Activated CD8-positive, alpha-beta T cell treated with anti-CD3 and anti-CD28 coated beads for 36 hours (primary cell): ENCODE measurements around the gene BABAM1. TPM values are rescaled to one million over a fixed set of nuclear protein-coding genes. Genes with fewer than 3 reads are reported as not detected.

Experiments
- ATAC-seq: fragments of 200-7000 bp; cut with Tn5 transposase; one replicate; pipeline ENCODE4 v1.10.0; 2021; ENCODE audit warnings: mild to moderate bottlenecking, moderate library complexity
- CTCF ChIA-PET: fragments of 350-600 bp; sonication (Branson Sonifier 250); formaldehyde crosslinking; loops from one replicate; lab custom pipeline; 2021; ENCODE audit warnings: antibody characterized with exemption; lab: Charles Lee
- POLR2A ChIA-PET: fragments of 350-600 bp; sonication (Branson Sonifier 250); formaldehyde crosslinking; loops from one replicate; lab custom pipeline; 2021; ENCODE audit warnings: antibody characterized with exemption; lab: Charles Lee
- DNase-seq: peaks from one replicate; pipeline ENCODE4 v3.0.0-alpha.2; 2020
- H3K27ac Mint-ChIP-seq: one replicate; pipeline ENCODE4 v1.8.0; 2021; ENCODE audit warnings: mild to moderate bottlenecking, mixed read lengths
- H3K27me3 Mint-ChIP-seq: one replicate; pipeline ENCODE4 v1.8.0; 2021; ENCODE audit warnings: mixed read lengths
- H3K36me3 Mint-ChIP-seq: one replicate; pipeline ENCODE4 v1.8.0; 2021; ENCODE audit warnings: low read depth, mixed read lengths
- H3K4me1 Mint-ChIP-seq: one replicate; pipeline ENCODE4 v1.8.0; 2021; ENCODE audit warnings: low read depth, mixed read lengths
- H3K4me3 Mint-ChIP-seq: one replicate; pipeline ENCODE4 v1.8.0; 2021; ENCODE audit warnings: mild to moderate bottlenecking, moderate library complexity, mixed read lengths
- H3K9me3 Mint-ChIP-seq: one replicate; pipeline ENCODE4 v1.8.0; 2021; ENCODE audit warnings: mixed read lengths
- CTCF ChIP-seq: fragments of 200-600 bp; IDR thresholded peaks from one replicate; pipeline ENCODE4 v1.8.0; 2022; ENCODE audit warnings: antibody characterized with exemption, mild to moderate bottlenecking
- intact Hi-C: fragments of 100-400 bp; cut with micrococcal nuclease; formaldehyde crosslinking; loops from one replicate; pipeline ENCODE4 v1.10.0; 2022
- total RNA-seq, 2 experiments: library from RNA; stranded (reverse); gene quantifications; one replicate each; pipeline ENCODE4 v1.2.3, GENCODE V29; 2021

Gene BABAM1
- total RNA-seq, 2 experiments from 2014 or later: 105 to 106 TPM

DNA sequence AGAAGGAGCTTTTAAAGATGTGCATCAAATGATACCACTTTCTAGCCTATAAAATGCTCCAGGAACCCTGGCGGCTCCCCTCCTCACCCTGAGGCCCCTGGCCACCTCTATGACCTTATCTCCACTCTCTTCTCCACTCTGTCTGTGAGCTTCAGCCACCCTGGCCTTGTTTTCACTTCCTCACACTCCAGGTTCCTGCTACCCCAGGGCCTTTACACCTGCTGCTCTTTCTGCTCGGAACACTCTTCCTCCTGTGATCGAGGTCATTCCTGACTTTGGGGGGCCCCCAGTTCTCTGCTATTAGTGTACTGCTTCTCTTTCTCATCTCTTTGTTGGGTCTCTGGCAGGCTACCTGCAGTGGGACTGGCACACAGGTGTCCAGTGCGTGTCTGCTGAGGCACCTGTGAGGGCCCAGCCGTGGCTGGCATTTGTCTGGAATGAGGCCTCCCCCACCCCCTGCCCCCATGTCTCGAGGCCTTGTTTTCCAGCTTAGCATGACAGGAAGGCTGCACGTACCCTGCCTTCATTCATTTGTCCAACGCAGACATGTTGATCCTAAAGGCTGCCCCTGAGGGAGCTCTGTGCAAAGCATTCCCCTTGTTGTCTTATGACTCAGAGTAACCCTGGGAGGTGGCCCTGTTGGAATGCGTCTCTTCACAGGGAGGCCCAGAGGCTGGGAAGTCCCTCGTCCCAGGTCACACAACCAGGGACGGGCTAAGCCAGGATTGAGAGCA is 44.4 kb downstream of the BABAM1 start:
- H3K27ac Mint-ChIP-seq: no peak overlapping the region

DNA sequence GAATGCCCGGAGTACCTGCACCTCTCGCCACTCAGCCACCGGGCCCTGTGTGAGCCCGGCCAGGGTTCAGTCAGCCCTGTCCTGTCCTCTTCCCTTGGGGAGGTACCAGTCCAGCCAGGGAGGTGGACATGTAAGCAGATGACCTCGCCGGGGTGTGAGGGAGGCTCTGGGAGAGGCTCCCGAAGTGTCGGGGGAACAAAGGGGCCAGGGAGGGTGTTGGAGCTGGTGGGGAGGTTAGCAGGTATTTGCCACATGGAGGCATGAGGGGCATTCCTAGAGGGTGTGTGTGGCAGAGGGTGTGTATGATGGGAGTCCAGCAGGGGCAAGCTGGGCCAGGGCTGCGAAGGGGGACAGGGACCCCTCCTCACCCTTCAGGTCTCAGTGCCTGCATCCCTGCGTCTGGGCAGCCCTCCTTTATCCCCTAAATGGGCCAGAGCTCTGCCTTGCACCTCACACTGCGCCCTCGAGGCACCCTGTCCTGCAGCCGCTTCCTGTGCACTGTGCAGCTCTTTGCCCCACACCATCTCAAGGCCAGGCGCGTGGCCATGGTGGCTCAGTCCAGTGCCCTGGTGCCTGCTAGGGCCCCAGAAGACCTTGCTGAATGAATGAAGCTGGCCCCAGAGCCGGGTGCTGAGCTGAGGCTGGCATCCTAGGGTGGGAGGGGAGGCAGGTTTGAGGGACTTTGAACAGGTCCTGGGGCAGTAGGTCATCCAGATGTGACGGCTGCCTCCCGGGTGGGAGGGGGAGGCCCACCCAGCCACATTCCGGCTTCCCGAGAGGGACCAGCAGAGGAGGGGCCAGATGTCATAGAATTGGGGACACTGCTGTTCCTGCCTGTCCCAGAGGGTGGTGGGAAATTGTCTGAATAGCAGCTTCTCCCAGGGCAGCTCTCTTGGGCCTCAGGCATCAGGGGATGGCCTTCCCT is 45.2 kb downstream of the BABAM1 start:
- Mint-ChIP-seq H3K27ac (no peak overlapping the region), H3K36me3 (peaks cover 11% of the 10 kb centered on the region), H3K27me3 (no peaks in the 10 kb centered on the region), H3K9me3 (no peaks in the 10 kb centered on the region), H3K4me3 (no peak overlapping the region), H3K4me1 (peaks cover 27% of the 10 kb centered on the region)
- intact Hi-C loops: no loop called here
- TF ChIP-seq CTCF: no peak
- POLR2A ChIA-PET: interaction anchor here (0.7 to 2.5 kb wide), 3 partner anchors 13 to 21 kb away, joined by 3 to 8 read pairs (median 6); partner anchors contain the start of gene ANO8
- DNase-seq (no peak), ATAC-seq (no peak)
- CTCF ChIA-PET: interaction anchor here (1.5 kb wide), 1 partner anchor 77 kb away, joined by 3 read pairs; no protein-coding TSS in a partner anchor

More for the DNA sequence above, 44.4 kb downstream of the BABAM1 start:
- H3K4me1 Mint-ChIP-seq: peaks cover 27% of the 10 kb centered on the region
- peak overlapping the region; percentile 25 for H3K4me3 Mint-ChIP-seq
- H3K27me3 Mint-ChIP-seq: no peaks in the 10 kb centered on the region
- ATAC-seq: no peak
- CTCF ChIA-PET: interaction anchor here (1.5 kb wide), 1 partner anchor 78 kb away, joined by 3 read pairs; no protein-coding TSS in a partner anchor
- no peak for DNase-seq
- intact Hi-C loops: no loop called here
- no peak for TF ChIP-seq CTCF
- POLR2A ChIA-PET: interaction anchor here (1.7 to 2.5 kb wide), 2 partner anchors 17 to 22 kb away, joined by 6 to 8 read pairs; partner anchors contain the start of gene ANO8
- peaks cover 9% of the 10 kb centered on the region for H3K36me3 Mint-ChIP-seq
- H3K9me3 Mint-ChIP-seq: no peaks in the 10 kb centered on the region

GRCh38 chr19:17314007-17314593 is 46.9 kb downstream of the BABAM1 start:
- CTCF ChIA-PET: no interaction called here
- ATAC-seq: no peak
- Mint-ChIP-seq H3K27ac (no peak overlapping the region), H3K27me3 (no peaks in the 10 kb centered on the region), H3K9me3 (no peaks in the 10 kb centered on the region), H3K4me3 (no peak overlapping the region), H3K4me1 (peaks cover 19% of the 10 kb centered on the region), H3K36me3 (peaks cover 13% of the 10 kb centered on the region)
- intact Hi-C loops: no loop called here
- DNase-seq: no peak
- POLR2A ChIA-PET: interaction anchor here (0.7 kb wide), 1 partner anchor 248 kb away, joined by 3 read pairs; no protein-coding TSS in a partner anchor
- TF ChIP-seq CTCF: no peak

DNA sequence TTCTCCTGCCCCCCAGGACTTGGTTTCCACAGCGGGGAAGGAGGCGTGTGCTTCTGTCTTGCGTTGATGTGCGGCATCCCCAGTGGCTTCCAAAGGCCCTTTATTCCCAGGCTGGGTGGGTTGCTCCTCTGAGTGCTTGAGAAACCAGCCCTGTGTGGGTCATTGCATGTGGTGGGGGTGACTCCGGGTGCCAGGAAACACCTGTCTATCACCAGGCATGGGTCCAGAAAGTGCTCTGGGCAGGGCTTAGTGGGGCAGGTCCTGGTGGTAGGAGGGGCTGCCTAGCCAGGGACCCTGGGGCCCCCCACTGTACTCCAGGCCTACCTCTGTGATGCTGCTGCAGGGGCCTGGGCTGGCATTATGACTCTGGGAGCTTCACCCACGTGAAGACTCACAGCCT is 51.7 kb downstream of the BABAM1 start:
- DNase-seq: no peak
- ChIA-PET CTCF (no interaction called here), POLR2A (no interaction called here)
- Mint-ChIP-seq H3K9me3 (no peaks in the 10 kb centered on the region), H3K27ac (no peak overlapping the region), H3K4me3 (no peak overlapping the region), H3K27me3 (no peaks in the 10 kb centered on the region), H3K36me3 (peaks cover 25% of the 10 kb centered on the region), H3K4me1 (peaks cover 8% of the 10 kb centered on the region)
- no peak for TF ChIP-seq CTCF
- ATAC-seq: no peak
- intact Hi-C loops: no loop called here
